Smooth muscle cell (in vitro differentiated cells): ENCODE measurements around the gene TMEM82. TPM values are rescaled to one million over a fixed set of nuclear protein-coding genes. Genes with fewer than 3 reads are reported as not detected.

Experiments
- DNase-seq: peaks from one replicate; lab custom pipeline; 2025; ENCODE audit not compliant: unreplicated experiment; lab: John Stamatoyannopoulos, UW
- H2AFZ ChIP-seq: fragments of 200-600 bp; sonication (generic); 2 replicates; pipeline ENCODE4 v1.6.0; 2016; ENCODE audit warnings: antibody characterized with exemption, low read depth, mild to moderate bottlenecking
- H3F3A ChIP-seq: fragments of 200-600 bp; sonication (generic); 2 replicates; pipeline ENCODE4 v1.6.0; 2017; ENCODE audit warnings: antibody characterized with exemption, low read depth
- H3K27ac ChIP-seq: fragments of 200-600 bp; sonication (generic); 2 replicates; pipeline ENCODE4 v1.5.1; 2016; ENCODE audit warnings: low read depth, mild to moderate bottlenecking
- H3K27me3 ChIP-seq: fragments of 200-600 bp; sonication (generic); 2 replicates; pipeline ENCODE4 v1.6.1; 2016; ENCODE audit warnings: low read depth, mild to moderate bottlenecking
- H3K36me3 ChIP-seq: fragments of 200-600 bp; sonication (generic); 2 replicates; pipeline ENCODE4 v1.5.1; 2016; ENCODE audit warnings: low read depth
- H3K4me1 ChIP-seq: fragments of 200-600 bp; sonication (generic); 2 replicates; pipeline ENCODE4 v1.5.1; 2016; ENCODE audit warnings: low read depth
- H3K4me2 ChIP-seq: fragments of 200-600 bp; sonication (generic); 2 replicates; pipeline ENCODE4 v1.6.0; 2016; ENCODE audit warnings: mild to moderate bottlenecking
- H3K4me3 ChIP-seq: fragments of 200-600 bp; sonication (generic); 2 replicates; pipeline ENCODE4 v1.5.1; 2016; ENCODE audit warnings: mild to moderate bottlenecking
- H3K79me2 ChIP-seq: fragments of 200-600 bp; sonication (generic); 2 replicates; pipeline ENCODE4 v1.6.0; 2016; ENCODE audit warnings: low read depth, mild to moderate bottlenecking
- H3K9ac ChIP-seq: fragments of 200-600 bp; sonication (generic); 2 replicates; pipeline ENCODE4 v1.6.0; 2016; ENCODE audit warnings: low read depth
- H3K9me3 ChIP-seq: fragments of 200-600 bp; sonication (generic); replicated peaks from 2 replicates; pipeline ENCODE4 v1.5.1; 2016; ENCODE audit warnings: low read depth
- H4K20me1 ChIP-seq: fragments of 200-600 bp; sonication (generic); 2 replicates; pipeline ENCODE4 v1.6.0; 2016; ENCODE audit warnings: low read depth
- WGBS: methylation state at CpG from one replicate; pipeline ENCODE4 v1.1.7; 2016; ENCODE audit warnings: low lambda C conversion rate; 5-methylcytosine and 5-hydroxymethylcytosine counted together
- polyA plus RNA-seq: library from polyadenylated mRNA; unstranded; fragments of >200 nt; fragmentation: Nextera tagmentation; extraction: Ambion mirVana; gene quantifications from 2 replicates; pipeline ENCODE4 v1.2.1, GENCODE V29; 2016
- total RNA-seq: library from RNA; depleted of rRNA; stranded (reverse); fragments of >200 nt; gene quantifications from 2 replicates; pipeline ENCODE4 v1.2.3, GENCODE V29; 2014
- TF ChIP-seq, protein P1 (sequence below): fragments of 200-600 bp; sonication (generic); IDR thresholded peaks from 2 replicates; pipeline ENCODE4 v1.5.1; 2017; ENCODE audit warnings: borderline replicate concordance, mild to moderate bottlenecking, antibody characterized with exemption; ENCODE audit not compliant: insufficient read depth, poor library complexity, severe bottlenecking

Gene TMEM82
- total and polyA plus RNA-seq, 2 experiments from 2014 or later, result not detected

- peaks cover 4% of the 10 kb centered on the region for H3K4me1 ChIP-seq
- 95% methylated on average over 32 of the region's 35 CpGs for WGBS
- DNase-seq, result no peak
- H3K27ac ChIP-seq, result no peak within 1 kb of the TSS
- H4K20me1 ChIP-seq, result no peaks in the 10 kb centered on the region
- no peaks in the 10 kb centered on the region for H3F3A ChIP-seq
- TF ChIP-seq, protein P1, sequence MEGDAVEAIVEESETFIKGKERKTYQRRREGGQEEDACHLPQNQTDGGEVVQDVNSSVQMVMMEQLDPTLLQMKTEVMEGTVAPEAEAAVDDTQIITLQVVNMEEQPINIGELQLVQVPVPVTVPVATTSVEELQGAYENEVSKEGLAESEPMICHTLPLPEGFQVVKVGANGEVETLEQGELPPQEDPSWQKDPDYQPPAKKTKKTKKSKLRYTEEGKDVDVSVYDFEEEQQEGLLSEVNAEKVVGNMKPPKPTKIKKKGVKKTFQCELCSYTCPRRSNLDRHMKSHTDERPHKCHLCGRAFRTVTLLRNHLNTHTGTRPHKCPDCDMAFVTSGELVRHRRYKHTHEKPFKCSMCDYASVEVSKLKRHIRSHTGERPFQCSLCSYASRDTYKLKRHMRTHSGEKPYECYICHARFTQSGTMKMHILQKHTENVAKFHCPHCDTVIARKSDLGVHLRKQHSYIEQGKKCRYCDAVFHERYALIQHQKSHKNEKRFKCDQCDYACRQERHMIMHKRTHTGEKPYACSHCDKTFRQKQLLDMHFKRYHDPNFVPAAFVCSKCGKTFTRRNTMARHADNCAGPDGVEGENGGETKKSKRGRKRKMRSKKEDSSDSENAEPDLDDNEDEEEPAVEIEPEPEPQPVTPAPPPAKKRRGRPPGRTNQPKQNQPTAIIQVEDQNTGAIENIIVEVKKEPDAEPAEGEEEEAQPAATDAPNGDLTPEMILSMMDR, result no peak
- H3K9ac ChIP-seq, result no peak within 1 kb of the TSS
- no peak within 1 kb of the TSS for H3K4me2 ChIP-seq
- no peak within 1 kb of the TSS for H2AFZ ChIP-seq
- no peaks in the 10 kb centered on the region for H3K9me3 ChIP-seq
- H3K4me3 ChIP-seq, result no peak within 1 kb of the TSS
- H3K79me2 ChIP-seq, result no peaks in the 10 kb centered on the region
- no peaks in the 10 kb centered on the region for H3K27me3 ChIP-seq
- H3K36me3 ChIP-seq, result no peaks in the 10 kb centered on the region
These were observed 6.0 kb upstream of the TMEM82 start, which contains the start of gene SLC25A34 for GRCh38 chr1:15736038-15736891. TSS of gene SLC25A34 (plus strand) at chr1:15736258. CDS start at chr1:15736486, 228 bp downstream.

GRCh38 chr1:15736892-15737261 lies 5.4 kb upstream of the TMEM82 start:
- H2AFZ ChIP-seq, result no peak overlapping the region
- H3K9me3 ChIP-seq, result no peaks in the 10 kb centered on the region
- no peaks in the 10 kb centered on the region for H3K79me2 ChIP-seq
- no peak for DNase-seq
- H3K4me3 ChIP-seq, result no peak overlapping the region
- TF ChIP-seq, protein P1, result no peak
- H3K36me3 ChIP-seq, result no peaks in the 10 kb centered on the region
- no peaks in the 10 kb centered on the region for H3K27me3 ChIP-seq
- WGBS, result 91% methylated on average over 6 of the region's 6 CpGs
- H3K4me1 ChIP-seq, result peaks cover 8% of the 10 kb centered on the region
- H3K27ac ChIP-seq, result no peak overlapping the region
- no peaks in the 10 kb centered on the region for H3F3A ChIP-seq
- H3K4me2 ChIP-seq, result no peak overlapping the region
- no peak overlapping the region for H3K9ac ChIP-seq
- no peaks in the 10 kb centered on the region for H4K20me1 ChIP-seq

GRCh38 chr1:15737324-15738319 lies 4.7 kb upstream of the TMEM82 start:
- Histone ChIP-seq H3K4me1 (peaks cover 8% of the 10 kb centered on the region), H3K27me3 (no peaks in the 10 kb centered on the region), H3K79me2 (no peaks in the 10 kb centered on the region), H3K4me2 (no peak overlapping the region), H2AFZ (no peak overlapping the region), H3K9ac (no peak overlapping the region), H4K20me1 (no peaks in the 10 kb centered on the region), H3K4me3 (no peak overlapping the region), H3F3A (no peaks in the 10 kb centered on the region), H3K27ac (no peak overlapping the region), H3K9me3 (no peaks in the 10 kb centered on the region), H3K36me3 (no peaks in the 10 kb centered on the region)
- no peak for DNase-seq
- WGBS, result 91% methylated on average over 20 of the region's 20 CpGs
- TF ChIP-seq, protein P1, result no peak
